Activated CD4-positive, alpha-beta T cell treated with anti-CD3 and anti-CD28 coated beads, Interleukin-2, amount 10 ng/mL, durations not matched to agents 7 days and 5 days (primary cell): Measurements from ENCODE around the gene PTPRG. TPM values are rescaled to one million over a fixed set of nuclear protein-coding genes. Genes with fewer than 3 reads are reported as not detected.

Source experiments
- CTCF ChIA-PET: fragments of 350-600 bp; sonication (Branson Sonifier 250); formaldehyde crosslinking; loops from one replicate; lab custom pipeline; 2021; ENCODE audit warnings: antibody characterized with exemption; lab: Charles Lee
- POLR2A ChIA-PET: fragments of 350-600 bp; sonication (Branson Sonifier 250); formaldehyde crosslinking; loops from one replicate; lab custom pipeline; 2021; ENCODE audit warnings: antibody characterized with exemption; lab: Charles Lee
- DNase-seq: peaks from one replicate; pipeline ENCODE4 v3.0.0-alpha.2; 2020
- H3K27ac Mint-ChIP-seq: one replicate; pipeline ENCODE4 v1.8.0; 2021; ENCODE audit warnings: mild to moderate bottlenecking, moderate library complexity, mixed read lengths
- H3K27me3 Mint-ChIP-seq: one replicate; pipeline ENCODE4 v1.8.0; 2021; ENCODE audit warnings: mixed read lengths
- H3K36me3 Mint-ChIP-seq: one replicate; pipeline ENCODE4 v1.8.0; 2021; ENCODE audit warnings: low read depth, mixed read lengths
- H3K4me1 Mint-ChIP-seq: one replicate; pipeline ENCODE4 v1.8.0; 2021; ENCODE audit warnings: mixed read lengths
- H3K4me3 Mint-ChIP-seq: one replicate; pipeline ENCODE4 v1.8.0; 2021; ENCODE audit warnings: mild to moderate bottlenecking, moderate library complexity, mixed read lengths
- H3K9me3 Mint-ChIP-seq: one replicate; pipeline ENCODE4 v1.8.0; 2021; ENCODE audit warnings: mixed read lengths
- total RNA-seq, 2 experiments: library from RNA; stranded (reverse); gene quantifications; one replicate each; pipeline ENCODE4 v1.2.3, GENCODE V29; 2021

PTPRG gene
- total RNA-seq, 2 experiments from 2014 or later, result not detected

GRCh38 chr3:62051506-62051905 lies 490.1 kb downstream of the PTPRG start:
- no peak for DNase-seq
- H3K4me1 Mint-ChIP-seq, result no peaks in the 10 kb centered on the region
- no peaks in the 10 kb centered on the region for H3K27me3 Mint-ChIP-seq
- ChIA-PET CTCF (no interaction called here), POLR2A (no interaction called here)
- no peaks in the 10 kb centered on the region for H3K36me3 Mint-ChIP-seq
- H3K9me3 Mint-ChIP-seq, result no peaks in the 10 kb centered on the region
- H3K27ac Mint-ChIP-seq, result no peak overlapping the region
- no peak overlapping the region for H3K4me3 Mint-ChIP-seq

- POLR2A ChIA-PET, result no interaction called here
- H3K9me3 Mint-ChIP-seq, result peaks cover 2% of the 10 kb centered on the region
- no peaks in the 10 kb centered on the region for H3K27me3 Mint-ChIP-seq
- no peaks in the 10 kb centered on the region for H3K4me1 Mint-ChIP-seq
- H3K27ac Mint-ChIP-seq, result no peak overlapping the region
- no peak overlapping the region for H3K4me3 Mint-ChIP-seq
- CTCF ChIA-PET, result no interaction called here
- no peak for DNase-seq
- H3K36me3 Mint-ChIP-seq, result no peaks in the 10 kb centered on the region
Measured at GRCh38 chr3:62052331-62052730, 491.0 kb downstream of the PTPRG start.

GRCh38 chr3:62056658-62057057 lies 495.3 kb downstream of the PTPRG start:
- no peak for DNase-seq
- Mint-ChIP-seq H3K36me3 (no peaks in the 10 kb centered on the region), H3K9me3 (peaks cover 2% of the 10 kb centered on the region), H3K27ac (no peak overlapping the region), H3K4me3 (no peak overlapping the region), H3K4me1 (no peaks in the 10 kb centered on the region), H3K27me3 (no peaks in the 10 kb centered on the region)
- ChIA-PET POLR2A (no interaction called here), CTCF (no interaction called here)

- CTCF ChIA-PET, result no interaction called here
- POLR2A ChIA-PET, result no interaction called here
- DNase-seq, result no peak
- H3K36me3 Mint-ChIP-seq, result no peaks in the 10 kb centered on the region
- peaks cover 2% of the 10 kb centered on the region for H3K9me3 Mint-ChIP-seq
- no peaks in the 10 kb centered on the region for H3K4me1 Mint-ChIP-seq
- no peak overlapping the region for H3K4me3 Mint-ChIP-seq
- no peak overlapping the region for H3K27ac Mint-ChIP-seq
- no peaks in the 10 kb centered on the region for H3K27me3 Mint-ChIP-seq
Measured at GRCh38 chr3:62057339-62058047, 496.1 kb downstream of the PTPRG start.

- H3K9me3 Mint-ChIP-seq, result no peaks in the 10 kb centered on the region
Measured at GRCh38 chr3:62065985-62066693, 504.8 kb downstream of the PTPRG start.

GRCh38 chr3:62068337-62068736 lies 507.0 kb downstream of the PTPRG start:
- no peaks in the 10 kb centered on the region for H3K36me3 Mint-ChIP-seq
- no peak overlapping the region for H3K27ac Mint-ChIP-seq
- H3K9me3 Mint-ChIP-seq, result no peaks in the 10 kb centered on the region
- POLR2A ChIA-PET, result no interaction called here
- no peak for DNase-seq
- CTCF ChIA-PET, result no interaction called here
- no peak overlapping the region for H3K4me3 Mint-ChIP-seq
- H3K27me3 Mint-ChIP-seq, result no peaks in the 10 kb centered on the region
- no peaks in the 10 kb centered on the region for H3K4me1 Mint-ChIP-seq

More at GRCh38 chr3:62065985-62066693, 504.8 kb downstream of the PTPRG start:
- H3K36me3 Mint-ChIP-seq, result no peaks in the 10 kb centered on the region
- ChIA-PET POLR2A (no interaction called here), CTCF (interaction anchor here (0.7 kb wide), 1 partner anchor 19 kb away, joined by 3 read pairs; no protein-coding TSS in a partner anchor)
- H3K4me3 Mint-ChIP-seq, result no peak overlapping the region
- no peaks in the 10 kb centered on the region for H3K27me3 Mint-ChIP-seq
- no peaks in the 10 kb centered on the region for H3K4me1 Mint-ChIP-seq
- no peak for DNase-seq
- no peak overlapping the region for H3K27ac Mint-ChIP-seq

- POLR2A ChIA-PET, result no interaction called here
- peaks cover 2% of the 10 kb centered on the region for H3K9me3 Mint-ChIP-seq
- H3K27ac Mint-ChIP-seq, result no peak overlapping the region
- no peaks in the 10 kb centered on the region for H3K27me3 Mint-ChIP-seq
- no peaks in the 10 kb centered on the region for H3K4me1 Mint-ChIP-seq
- no peaks in the 10 kb centered on the region for H3K36me3 Mint-ChIP-seq
- H3K4me3 Mint-ChIP-seq, result no peak overlapping the region
- no peak for DNase-seq
- CTCF ChIA-PET, result no interaction called here
Measured at GRCh38 chr3:62070891-62071290, 509.5 kb downstream of the PTPRG start.

- Mint-ChIP-seq H3K27ac (no peak overlapping the region), H3K27me3 (no peaks in the 10 kb centered on the region), H3K4me3 (no peak overlapping the region), H3K9me3 (peaks cover 2% of the 10 kb centered on the region), H3K4me1 (no peaks in the 10 kb centered on the region), H3K36me3 (no peaks in the 10 kb centered on the region)
- POLR2A ChIA-PET, result no interaction called here
- CTCF ChIA-PET, result no interaction called here
- no peak for DNase-seq
Measured at GRCh38 chr3:62073038-62073437, 511.7 kb downstream of the PTPRG start.

GRCh38 chr3:62084558-62084957 lies 523.2 kb downstream of the PTPRG start:
- DNase-seq, result no peak
- Mint-ChIP-seq H3K4me3 (no peak overlapping the region), H3K9me3 (no peaks in the 10 kb centered on the region), H3K4me1 (no peaks in the 10 kb centered on the region), H3K36me3 (no peaks in the 10 kb centered on the region), H3K27ac (no peak overlapping the region), H3K27me3 (peaks cover 1% of the 10 kb centered on the region)
- ChIA-PET CTCF (no interaction called here), POLR2A (no interaction called here)

GRCh38 chr3:62088472-62089104 lies 527.2 kb downstream of the PTPRG start:
- Mint-ChIP-seq H3K4me3 (no peak overlapping the region), H3K36me3 (no peaks in the 10 kb centered on the region), H3K27ac (no peak overlapping the region), H3K4me1 (no peaks in the 10 kb centered on the region), H3K27me3 (no peaks in the 10 kb centered on the region), H3K9me3 (no peaks in the 10 kb centered on the region)
- no peak for DNase-seq
- POLR2A ChIA-PET, result no interaction called here
- CTCF ChIA-PET, result no interaction called here

- Mint-ChIP-seq H3K9me3 (no peaks in the 10 kb centered on the region), H3K36me3 (no peaks in the 10 kb centered on the region), H3K27ac (no peak overlapping the region), H3K4me1 (no peaks in the 10 kb centered on the region), H3K4me3 (no peak overlapping the region), H3K27me3 (no peaks in the 10 kb centered on the region)
- POLR2A ChIA-PET, result no interaction called here
- no peak for DNase-seq
- CTCF ChIA-PET, result no interaction called here
Measured at GRCh38 chr3:62090066-62090465, 528.7 kb downstream of the PTPRG start.

- Mint-ChIP-seq H3K4me1 (no peaks in the 10 kb centered on the region), H3K36me3 (no peaks in the 10 kb centered on the region), H3K9me3 (no peaks in the 10 kb centered on the region), H3K27ac (no peak overlapping the region), H3K27me3 (no peaks in the 10 kb centered on the region), H3K4me3 (no peak overlapping the region)
- CTCF ChIA-PET, result no interaction called here
- POLR2A ChIA-PET, result no interaction called here
- no peak for DNase-seq
Measured at GRCh38 chr3:62090519-62090918, 529.1 kb downstream of the PTPRG start.

GRCh38 chr3:62093025-62093424 lies 531.7 kb downstream of the PTPRG start:
- CTCF ChIA-PET, result no interaction called here
- no peaks in the 10 kb centered on the region for H3K9me3 Mint-ChIP-seq
- H3K27me3 Mint-ChIP-seq, result no peaks in the 10 kb centered on the region
- DNase-seq, result no peak
- no peaks in the 10 kb centered on the region for H3K36me3 Mint-ChIP-seq
- no peaks in the 10 kb centered on the region for H3K4me1 Mint-ChIP-seq
- POLR2A ChIA-PET, result no interaction called here
- H3K27ac Mint-ChIP-seq, result no peak overlapping the region
- no peak overlapping the region for H3K4me3 Mint-ChIP-seq
